ENCODE data around the gene ZNF565. TPM values are rescaled to one million over a fixed set of nuclear protein-coding genes. Genes with fewer than 3 reads are reported as not detected.

The ZNF565 gene
- total RNA-seq, 1 experiment from 2014 or later = 4.9 TPM

DNA sequence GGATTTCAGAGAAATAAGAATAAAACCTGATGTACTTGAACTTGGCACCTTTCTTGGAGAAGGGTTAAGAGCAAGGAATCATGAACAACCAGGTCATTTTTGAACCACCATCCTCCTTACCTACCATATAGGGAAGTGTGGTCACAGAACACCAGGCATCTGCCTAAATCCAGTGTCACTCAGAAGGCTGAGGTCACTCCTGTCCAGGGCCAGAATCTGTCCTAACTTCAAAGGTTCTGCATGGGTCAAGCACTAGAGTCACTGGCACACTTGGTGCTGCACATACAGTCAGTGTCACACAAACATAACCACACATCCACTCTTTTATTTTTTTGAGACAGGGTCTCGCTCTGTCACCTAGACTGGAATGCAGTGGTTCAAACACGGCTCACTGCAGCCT, 1.6 kb downstream of the ZNF565 start:
- in situ Hi-C loops (cut with HindIII; ENCODE audit: low pct_unique_long_range_greater_than_20kb, low sequenced_read_pairs) = no loop called here
- intact Hi-C loops (cut with micrococcal nuclease; ENCODE audit: unreplicated experiment) = no loop called here
- ChIA-PET POLR2A (interaction anchor here (0.6 to 0.7 kb wide), 2 partner anchors 98 to 549 kb away, joined by 4 to 9 read pairs; partner anchors contain the start of gene POLR2I), CTCF (no interaction called here)
- Histone ChIP-seq H3K9me3 (ENCODE audit: control insufficient read depth, insufficient read depth, low read depth, low read length) (no peaks in the 10 kb centered on the region), H3K4me1 (ENCODE audit: control insufficient read depth, insufficient read depth, low read length) (peaks cover 5% of the 10 kb centered on the region; the same call in 1 of the 2 replicates), H3K27me3 (ENCODE audit: control insufficient read depth, insufficient read depth, low read length) (no peaks in the 10 kb centered on the region), H3K36me3 (ENCODE audit: control insufficient read depth, insufficient read depth, low read length) (no peaks in the 10 kb centered on the region; the same call in 1 of the 2 replicates), H3K27ac (ENCODE audit: low read length) (no peak overlapping the region), H3K4me3 (ENCODE audit: low read depth in 2 of 2, low read length in 2 of 2) (no peak overlapping the region)
- no peak for DNase-seq (ENCODE audit: low read depth, low spot score)
- no TSS peak for BruUV-seq (replicated peaks)
- TF ChIP-seq, protein P1, sequence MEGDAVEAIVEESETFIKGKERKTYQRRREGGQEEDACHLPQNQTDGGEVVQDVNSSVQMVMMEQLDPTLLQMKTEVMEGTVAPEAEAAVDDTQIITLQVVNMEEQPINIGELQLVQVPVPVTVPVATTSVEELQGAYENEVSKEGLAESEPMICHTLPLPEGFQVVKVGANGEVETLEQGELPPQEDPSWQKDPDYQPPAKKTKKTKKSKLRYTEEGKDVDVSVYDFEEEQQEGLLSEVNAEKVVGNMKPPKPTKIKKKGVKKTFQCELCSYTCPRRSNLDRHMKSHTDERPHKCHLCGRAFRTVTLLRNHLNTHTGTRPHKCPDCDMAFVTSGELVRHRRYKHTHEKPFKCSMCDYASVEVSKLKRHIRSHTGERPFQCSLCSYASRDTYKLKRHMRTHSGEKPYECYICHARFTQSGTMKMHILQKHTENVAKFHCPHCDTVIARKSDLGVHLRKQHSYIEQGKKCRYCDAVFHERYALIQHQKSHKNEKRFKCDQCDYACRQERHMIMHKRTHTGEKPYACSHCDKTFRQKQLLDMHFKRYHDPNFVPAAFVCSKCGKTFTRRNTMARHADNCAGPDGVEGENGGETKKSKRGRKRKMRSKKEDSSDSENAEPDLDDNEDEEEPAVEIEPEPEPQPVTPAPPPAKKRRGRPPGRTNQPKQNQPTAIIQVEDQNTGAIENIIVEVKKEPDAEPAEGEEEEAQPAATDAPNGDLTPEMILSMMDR (IDR thresholded peaks at IDR 0.05) = no peak
- TF ChIP-seq, protein P2, sequence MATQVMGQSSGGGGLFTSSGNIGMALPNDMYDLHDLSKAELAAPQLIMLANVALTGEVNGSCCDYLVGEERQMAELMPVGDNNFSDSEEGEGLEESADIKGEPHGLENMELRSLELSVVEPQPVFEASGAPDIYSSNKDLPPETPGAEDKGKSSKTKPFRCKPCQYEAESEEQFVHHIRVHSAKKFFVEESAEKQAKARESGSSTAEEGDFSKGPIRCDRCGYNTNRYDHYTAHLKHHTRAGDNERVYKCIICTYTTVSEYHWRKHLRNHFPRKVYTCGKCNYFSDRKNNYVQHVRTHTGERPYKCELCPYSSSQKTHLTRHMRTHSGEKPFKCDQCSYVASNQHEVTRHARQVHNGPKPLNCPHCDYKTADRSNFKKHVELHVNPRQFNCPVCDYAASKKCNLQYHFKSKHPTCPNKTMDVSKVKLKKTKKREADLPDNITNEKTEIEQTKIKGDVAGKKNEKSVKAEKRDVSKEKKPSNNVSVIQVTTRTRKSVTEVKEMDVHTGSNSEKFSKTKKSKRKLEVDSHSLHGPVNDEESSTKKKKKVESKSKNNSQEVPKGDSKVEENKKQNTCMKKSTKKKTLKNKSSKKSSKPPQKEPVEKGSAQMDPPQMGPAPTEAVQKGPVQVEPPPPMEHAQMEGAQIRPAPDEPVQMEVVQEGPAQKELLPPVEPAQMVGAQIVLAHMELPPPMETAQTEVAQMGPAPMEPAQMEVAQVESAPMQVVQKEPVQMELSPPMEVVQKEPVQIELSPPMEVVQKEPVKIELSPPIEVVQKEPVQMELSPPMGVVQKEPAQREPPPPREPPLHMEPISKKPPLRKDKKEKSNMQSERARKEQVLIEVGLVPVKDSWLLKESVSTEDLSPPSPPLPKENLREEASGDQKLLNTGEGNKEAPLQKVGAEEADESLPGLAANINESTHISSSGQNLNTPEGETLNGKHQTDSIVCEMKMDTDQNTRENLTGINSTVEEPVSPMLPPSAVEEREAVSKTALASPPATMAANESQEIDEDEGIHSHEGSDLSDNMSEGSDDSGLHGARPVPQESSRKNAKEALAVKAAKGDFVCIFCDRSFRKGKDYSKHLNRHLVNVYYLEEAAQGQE (IDR thresholded peaks at IDR 0.05; ENCODE audit: insufficient read depth in 1 of 2, low read depth in 2 of 2, low read length in 1 of 2) = no peak
- TF ChIP-seq TCF7L2 (IDR thresholded peaks at IDR 0.05; ENCODE audit: low read depth, low read length) = no peak
- no peak for TF ChIP-seq POLR2AphosphoS5 (IDR thresholded peaks at IDR 0.05; ENCODE audit: low read depth, low read length)
- TF ChIP-seq SIN3A (IDR thresholded peaks at IDR 0.05; ENCODE audit: borderline replicate concordance, insufficient read depth, low read depth, low read length) = no peak
- ATAC-seq = no peak

- in situ Hi-C loops (cut with HindIII; ENCODE audit: low pct_unique_long_range_greater_than_20kb, low sequenced_read_pairs) = no loop called here
- CTCF ChIA-PET = no interaction called here
- no peaks in the 10 kb centered on the region for H3K27me3 ChIP-seq (ENCODE audit: control insufficient read depth, insufficient read depth, low read length)
- H3K36me3 ChIP-seq (ENCODE audit: control insufficient read depth, insufficient read depth, low read length) = no peaks in the 10 kb centered on the region; the same call in 1 of the 2 replicates
- no peak for TF ChIP-seq SIN3A (IDR thresholded peaks at IDR 0.05; ENCODE audit: borderline replicate concordance, insufficient read depth, low read depth, low read length)
- TF ChIP-seq, protein P1 (IDR thresholded peaks at IDR 0.05) = no peak
- TF ChIP-seq TCF7L2 (IDR thresholded peaks at IDR 0.05; ENCODE audit: low read depth, low read length) = no peak
- TF ChIP-seq, protein P2 (IDR thresholded peaks at IDR 0.05; ENCODE audit: insufficient read depth in 1 of 2, low read depth in 2 of 2, low read length in 1 of 2) = no peak
- TF ChIP-seq POLR2AphosphoS5 (IDR thresholded peaks at IDR 0.05; ENCODE audit: low read depth, low read length) = no peak
- no peak for ATAC-seq
- intact Hi-C loops (cut with micrococcal nuclease; ENCODE audit: unreplicated experiment) = no loop called here
- no peaks in the 10 kb centered on the region for H3K4me1 ChIP-seq (ENCODE audit: control insufficient read depth, insufficient read depth, low read length)
- BruUV-seq (replicated peaks) = no TSS peak
- POLR2A ChIA-PET = interaction anchor here (1.0 kb wide), 1 partner anchor 29 kb away, joined by 8 read pairs; no protein-coding TSS in a partner anchor
- H3K4me3 ChIP-seq (ENCODE audit: low read depth in 2 of 2, low read length in 2 of 2) = no peak overlapping the region
- H3K27ac ChIP-seq (ENCODE audit: low read length) = no peak overlapping the region
- H3K9me3 ChIP-seq (ENCODE audit: control insufficient read depth, insufficient read depth, low read depth, low read length) = no peaks in the 10 kb centered on the region
- no peak for DNase-seq (ENCODE audit: low read depth, low spot score)
These were observed 4.0 kb downstream of the ZNF565 start for GRCh38 chr19:36210497-36210896.

Measured in Panc1 (cell line).